HCT116 (cell line): ENCODE measurements around the gene ENTHD1.

Experiments used
- CTCF ChIP-seq, 3 experiments: fragments of 200-600 bp in 1 of 3; sonication (generic) in 1 of 3; IDR thresholded peaks in 2 of 3; conservative IDR thresholded peaks in 1 of 3; 2 replicates each; pipeline ENCODE4 v1.5.1; 2012 to 2017; ENCODE audit warnings: low read depth in 2 of 3, low read length in 2 of 3, antibody characterized with exemption in 1 of 3, borderline replicate concordance in 1 of 3, control low read depth in 1 of 3, mild to moderate bottlenecking in 1 of 3, mixed read lengths in 1 of 3, mixed run types in 1 of 3, moderate library complexity in 1 of 3; ENCODE audit not compliant: insufficient read depth in 1 of 3
- EZH2 ChIP-seq: fragments of 200-600 bp; sonication (generic); IDR thresholded peaks from 2 replicates; pipeline ENCODE4 v1.6.1; 2017; ENCODE audit warnings: antibody characterized with exemption, mixed run types
- POLR2A ChIP-seq: IDR thresholded peaks from 2 replicates; pipeline ENCODE4 v1.7.0; 2011; ENCODE audit warnings: borderline replicate concordance; ENCODE audit not compliant: insufficient read depth, insufficient read length; ENCODE audit errors: extremely low read depth

GRCh38 chr22:39763276-39763675, 130.3 kb downstream of the ENTHD1 start:
- TF ChIP-seq POLR2A, result no peak
- TF ChIP-seq EZH2, result no peak
- TF ChIP-seq CTCF (IDR thresholded peaks at IDR 0.05 in 2 of 3, conservative IDR thresholded peaks at IDR 0.05 in 1 of 3; ENCODE audit: borderline replicate concordance in 1 of 3, insufficient read depth in 1 of 3, low read depth in 2 of 3, low read length in 2 of 3), result no peak
